GM18873 (cell line): Measurements from ENCODE around the gene RRP8.

ENCODE experiments used
- ATAC-seq: cut with Tn5 transposase; IDR thresholded peaks from one replicate; pipeline ENCODE4 v1.9.1; 2021; ENCODE audit warnings: mild to moderate bottlenecking, moderate library complexity, moderate number of reproducible peaks; ENCODE audit not compliant: unreplicated experiment, low FRiP score

Gene RRP8

DNA sequence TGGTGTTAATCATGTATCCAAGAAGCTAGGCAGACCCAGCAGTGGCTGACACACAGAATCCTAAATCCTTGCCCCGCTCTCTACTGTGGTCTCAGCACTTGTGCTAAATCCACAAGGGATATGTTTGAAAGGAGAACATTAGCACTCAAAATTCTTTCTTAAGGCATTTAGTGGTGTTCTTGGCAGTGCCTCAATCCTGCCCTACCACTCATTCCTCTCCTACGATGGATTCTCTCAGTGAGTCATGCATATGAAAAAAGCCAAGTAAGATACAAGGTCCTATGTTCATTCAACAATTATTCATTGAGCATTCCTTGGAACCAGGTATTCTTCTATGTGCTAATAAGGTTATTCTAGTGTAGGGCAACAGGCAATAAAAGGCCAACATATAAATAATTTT is 31.2 kb downstream of the RRP8 start:
- no peak for ATAC-seq

DNA sequence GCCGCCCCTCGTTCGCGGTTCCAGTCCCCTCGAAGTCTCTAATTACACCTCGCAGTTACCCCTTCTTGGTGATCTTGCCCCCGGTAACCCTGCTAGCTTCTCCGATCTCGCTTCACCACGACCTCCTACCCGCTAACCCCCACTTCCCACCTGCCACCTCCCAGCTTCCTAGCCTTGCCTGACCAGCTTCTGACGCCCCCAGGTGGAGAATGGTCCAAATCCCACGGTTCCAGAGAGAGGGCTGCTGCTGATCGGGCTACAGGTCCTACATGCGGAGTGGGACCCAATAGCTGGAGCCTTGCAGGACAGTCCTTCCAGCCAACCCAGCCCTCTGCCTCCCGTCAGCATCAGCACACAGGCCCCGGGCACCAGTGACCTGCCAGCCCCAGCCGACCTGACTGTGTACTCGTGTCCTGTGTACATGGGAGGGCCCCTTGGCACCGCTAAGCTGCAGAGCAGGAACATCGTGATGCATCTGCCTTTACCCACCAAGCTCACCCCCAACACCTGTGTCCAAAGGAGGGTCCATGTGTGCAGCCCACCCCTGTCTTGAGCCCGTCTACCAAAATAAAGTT is 31.9 kb downstream of the RRP8 start:
- no peak for ATAC-seq

DNA sequence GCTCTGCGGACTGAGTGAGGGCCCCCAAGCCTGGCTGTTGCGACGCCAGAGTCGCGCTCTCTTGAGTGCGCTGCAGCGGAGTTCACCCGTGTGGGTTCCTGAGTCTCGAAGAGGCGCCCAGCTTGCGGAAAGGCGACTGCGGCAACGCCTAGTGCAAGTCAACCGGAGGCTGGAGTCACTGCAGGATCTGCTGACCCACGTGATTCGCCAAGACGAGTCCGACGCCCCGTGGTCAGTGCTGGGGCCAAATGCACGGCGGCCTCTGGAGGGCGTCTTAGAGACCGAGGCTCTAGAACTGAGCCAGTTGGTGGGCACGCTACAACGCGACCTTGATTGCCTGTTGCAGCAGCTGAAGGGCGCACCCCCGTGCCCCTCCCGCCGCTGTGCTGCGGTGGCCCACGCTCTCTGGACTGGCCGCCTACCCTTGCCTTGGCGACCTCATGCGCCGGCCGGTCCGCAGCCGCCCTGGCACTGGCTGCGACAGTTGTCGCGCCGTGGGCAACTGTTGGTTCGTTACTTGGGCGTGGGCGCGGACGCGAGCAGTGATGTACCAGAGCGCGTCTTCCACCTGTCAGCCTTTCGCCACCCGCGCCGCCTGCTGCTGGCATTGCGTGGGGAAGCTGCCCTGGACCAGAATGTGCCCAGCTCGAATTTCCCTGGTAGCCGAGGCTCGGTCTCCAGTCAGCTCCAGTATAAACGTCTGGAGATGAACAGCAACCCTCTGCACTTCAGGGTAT is 32.6 kb downstream of the RRP8 start:
- no peak for ATAC-seq

DNA sequence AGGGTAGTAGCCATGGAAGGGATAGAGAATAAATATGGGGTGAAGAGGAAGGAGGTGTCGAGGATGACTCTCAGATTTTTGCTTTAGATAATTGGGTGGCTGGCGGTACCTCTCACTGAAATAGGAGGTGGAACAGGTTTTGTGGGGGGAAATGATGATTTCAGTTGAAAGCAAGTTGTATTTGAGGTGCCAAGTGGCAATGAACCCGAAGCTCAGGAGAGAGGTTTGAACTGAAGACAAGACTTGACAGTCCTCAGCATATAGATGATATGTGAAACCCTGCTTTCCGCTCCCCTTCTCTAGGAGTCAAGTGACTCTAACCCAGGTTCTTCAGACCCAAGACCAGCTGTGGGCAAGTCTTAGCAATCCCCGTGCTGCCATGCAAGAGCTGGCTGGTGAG is 33.7 kb downstream of the RRP8 start:
- ATAC-seq, result no peak

DNA sequence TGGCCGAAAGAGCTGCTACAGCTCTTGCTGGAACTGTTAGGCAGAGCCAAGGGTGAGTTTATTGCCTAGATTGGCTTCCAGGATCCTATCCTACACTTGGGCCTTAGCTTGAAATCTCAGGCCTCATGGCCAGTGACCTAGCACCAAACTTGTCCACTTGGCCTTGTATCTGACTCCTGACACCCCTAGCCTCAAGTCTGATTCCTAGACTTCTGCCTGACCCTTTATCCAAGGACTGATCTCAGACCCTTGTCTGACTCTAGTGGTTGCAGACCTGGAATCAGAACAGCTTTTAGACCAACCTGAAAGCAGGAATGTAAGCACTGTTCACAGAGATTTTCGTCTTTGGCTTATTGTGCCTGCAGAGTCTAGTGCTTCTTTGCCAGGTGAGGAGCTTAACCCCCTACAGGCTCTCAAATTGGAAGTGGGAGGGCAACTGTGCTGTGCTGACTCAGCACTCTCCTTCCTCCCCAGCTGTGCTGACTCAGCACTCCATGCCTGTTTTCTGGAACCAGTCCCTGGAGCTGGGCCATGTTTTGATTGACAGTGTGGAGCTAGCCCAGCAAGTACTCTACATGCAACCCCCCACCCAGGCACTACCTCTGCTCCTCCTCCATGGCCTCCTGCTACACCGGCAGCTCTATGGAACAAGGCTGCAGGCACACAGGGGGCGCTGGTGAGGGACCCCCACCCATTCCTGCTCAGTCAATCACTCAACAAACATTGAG is 35.1 kb downstream of the RRP8 start:
- ATAC-seq, result no peak

DNA sequence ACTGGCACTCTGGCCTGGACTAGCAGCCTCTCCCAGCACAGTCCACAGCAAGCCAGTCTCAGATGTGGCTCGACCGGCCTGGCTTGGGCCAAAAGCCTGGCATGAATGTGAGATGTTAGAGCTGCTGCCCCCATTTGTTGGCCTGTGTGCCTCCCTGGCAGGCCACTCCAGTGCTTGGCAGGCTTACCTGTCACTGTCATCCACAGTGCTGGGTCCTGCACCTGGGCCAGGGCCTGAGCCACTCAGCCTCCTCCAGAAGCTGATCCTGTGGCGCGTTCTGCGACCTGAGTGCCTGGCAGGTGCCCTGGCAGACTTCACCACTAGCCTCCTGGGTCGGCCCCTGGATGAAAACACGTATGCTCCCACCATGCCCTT is 36.1 kb downstream of the RRP8 start:
- no peak for ATAC-seq

DNA sequence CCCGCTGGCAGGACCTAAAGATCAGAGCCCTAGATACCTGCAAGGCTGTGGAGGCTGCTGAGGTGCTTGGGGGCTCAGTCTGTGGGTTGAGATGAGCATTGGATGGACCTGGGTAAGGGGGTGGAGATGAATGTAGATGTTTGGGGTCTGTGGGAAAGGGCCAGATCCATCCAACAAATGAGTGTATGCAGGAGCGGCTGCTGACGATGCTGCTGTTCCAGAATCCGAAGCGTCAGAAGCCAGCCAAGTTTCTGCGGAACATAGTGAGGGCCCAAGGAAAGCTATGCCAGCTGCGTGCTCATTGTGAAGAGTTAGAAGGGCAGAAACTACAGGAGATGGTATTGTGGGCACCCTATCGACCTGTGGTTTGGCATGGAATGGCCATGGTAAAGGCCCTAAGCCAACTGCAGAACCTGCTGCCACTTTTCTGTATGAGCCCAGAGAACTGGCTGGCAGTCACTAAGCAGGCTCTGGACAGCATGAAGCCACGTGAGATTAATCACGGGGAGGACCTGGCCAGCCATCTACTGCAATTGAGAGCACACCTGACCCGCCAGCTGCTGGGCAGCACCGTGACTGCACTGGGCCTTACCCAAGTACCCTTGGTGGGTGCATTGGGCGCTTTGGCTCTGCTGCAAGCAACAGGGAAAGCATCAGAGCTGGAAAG is 36.6 kb downstream of the RRP8 start:
- no peak for ATAC-seq

DNA sequence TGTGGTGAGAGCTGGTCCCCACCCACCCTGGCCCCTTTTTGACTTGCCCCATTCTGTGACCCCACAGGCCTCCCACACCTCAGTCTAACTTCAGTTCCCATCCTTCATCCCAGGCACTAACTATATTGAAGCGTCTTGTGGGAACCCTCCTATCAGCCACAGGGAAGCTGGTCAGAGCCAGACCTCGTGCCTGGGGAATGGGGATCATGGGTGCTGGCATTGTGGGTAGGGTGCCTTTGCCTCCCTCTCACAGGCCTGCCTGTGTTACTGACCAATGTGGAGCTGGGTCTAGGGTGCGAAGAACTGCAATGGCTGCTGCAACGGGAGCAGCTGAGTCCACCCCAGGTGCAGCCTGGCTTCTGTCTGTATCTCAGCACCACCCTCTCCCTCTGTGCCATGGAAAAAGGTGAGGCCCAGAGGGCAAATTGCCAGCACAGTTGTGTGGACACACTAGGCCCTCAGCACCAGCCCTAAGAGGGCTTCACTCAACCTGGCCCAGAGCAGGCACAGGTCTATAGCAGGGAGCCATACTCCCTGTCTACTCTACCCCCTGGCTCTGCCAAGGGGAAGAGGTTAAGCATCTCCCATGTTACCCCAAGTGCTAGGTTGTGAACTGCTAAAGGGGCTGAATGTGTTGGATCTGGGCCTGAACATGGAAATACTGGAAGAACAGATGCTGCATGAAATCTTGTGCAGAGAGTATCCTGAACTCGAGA is 37.3 kb downstream of the RRP8 start:
- no peak for ATAC-seq

DNA sequence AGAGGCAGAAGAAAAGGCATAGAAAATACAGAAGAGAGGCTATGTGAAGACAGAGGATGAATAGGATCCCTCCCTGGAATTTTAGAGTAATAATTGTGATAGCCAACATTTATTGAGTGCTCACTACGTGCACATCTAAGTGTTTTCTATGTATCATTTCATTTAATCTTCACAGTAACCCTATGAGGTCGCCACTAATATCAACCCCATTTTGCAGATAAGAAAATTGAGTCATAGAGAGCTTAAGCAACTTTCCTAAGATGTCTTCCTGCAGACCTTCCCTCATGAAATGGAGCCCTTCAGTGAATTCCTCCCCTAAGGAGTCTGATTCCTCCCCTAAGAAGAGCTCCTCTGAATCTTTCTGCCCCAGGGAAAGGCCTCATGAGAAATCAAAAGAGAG is 38.1 kb downstream of the RRP8 start:
- no peak for ATAC-seq

DNA sequence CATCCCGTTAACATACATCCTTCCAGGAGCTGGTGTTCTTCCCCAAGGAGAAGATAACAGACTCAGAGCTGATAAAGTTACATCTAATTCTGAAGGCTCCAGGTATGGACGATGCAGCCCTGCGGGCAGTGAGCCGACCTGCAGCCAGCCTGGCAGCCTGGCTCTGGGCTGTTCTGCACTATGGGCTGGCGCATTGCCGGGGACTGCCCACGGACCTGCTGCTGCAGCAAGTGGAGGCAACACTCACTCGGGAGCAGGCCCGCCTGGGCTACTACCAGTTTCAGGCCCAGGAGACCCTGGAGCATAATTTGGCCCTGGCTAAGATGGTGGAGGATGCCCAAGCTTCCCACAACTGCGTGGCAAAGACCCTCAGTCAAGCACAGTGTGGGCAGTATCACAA is 39.7 kb downstream of the RRP8 start:
- ATAC-seq, result no peak

DNA sequence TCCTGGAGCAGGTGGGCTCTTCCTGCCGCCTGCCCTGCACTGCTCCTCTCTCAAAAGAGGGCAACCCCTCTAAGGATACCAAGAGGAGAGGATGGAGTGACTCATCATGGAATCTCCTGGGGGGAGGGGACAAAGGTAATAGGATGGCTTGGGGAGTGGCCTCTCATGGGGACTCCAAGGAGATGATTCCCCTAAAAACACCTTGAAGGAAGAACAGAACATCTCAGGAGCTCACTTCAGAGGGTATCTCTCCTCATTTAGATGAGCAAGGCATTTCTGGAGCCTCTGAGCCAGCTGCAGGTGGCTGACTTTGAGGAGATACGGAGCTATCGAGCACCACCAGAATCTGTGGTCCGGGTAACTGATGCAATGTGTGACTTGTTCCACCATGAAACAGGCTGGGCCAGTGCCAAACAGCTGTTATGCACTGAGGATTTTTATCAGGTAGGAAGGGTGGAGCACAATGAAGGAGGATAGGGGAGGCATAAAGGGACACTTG is 40.2 kb downstream of the RRP8 start:
- ATAC-seq, result no peak

DNA sequence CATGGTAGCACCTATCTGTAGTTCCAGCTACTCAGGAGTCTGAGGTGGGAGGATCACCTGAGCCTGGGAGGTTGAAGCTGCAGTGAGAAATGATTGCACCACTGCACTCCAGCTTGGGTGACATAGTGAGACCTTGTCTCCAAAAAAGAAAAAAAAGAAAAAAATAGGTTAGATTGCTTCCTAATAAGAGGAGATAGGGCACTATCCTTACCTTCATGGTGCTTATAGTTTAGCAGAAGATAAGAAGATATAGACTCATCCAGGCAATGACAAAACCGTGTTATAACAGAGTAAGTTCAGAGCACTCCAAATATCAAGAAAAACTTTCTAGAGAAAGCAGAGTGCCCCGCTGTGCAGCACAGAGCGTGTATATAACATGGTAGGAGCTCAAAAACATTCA is 42.1 kb downstream of the RRP8 start:
- ATAC-seq, result no peak

DNA sequence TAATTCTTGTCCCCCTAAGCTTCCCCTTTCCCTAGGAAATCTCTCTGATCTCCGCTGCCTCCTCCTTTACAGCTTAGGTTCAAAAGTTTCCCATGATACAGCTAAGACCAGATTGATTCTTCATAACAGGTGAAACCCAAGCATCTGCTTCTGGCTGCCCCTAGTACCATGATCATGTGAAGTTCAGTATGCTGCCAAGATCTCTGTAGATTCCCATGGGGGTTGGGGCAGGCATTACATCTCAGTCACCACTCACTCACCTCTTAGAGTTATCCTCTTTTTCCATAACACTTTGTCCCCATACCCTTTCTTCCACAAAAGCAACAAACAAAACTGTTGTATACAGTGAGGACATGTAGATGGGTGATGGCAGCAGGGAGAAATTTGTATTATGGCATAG is 44.0 kb downstream of the RRP8 start:
- ATAC-seq, result no peak

DNA sequence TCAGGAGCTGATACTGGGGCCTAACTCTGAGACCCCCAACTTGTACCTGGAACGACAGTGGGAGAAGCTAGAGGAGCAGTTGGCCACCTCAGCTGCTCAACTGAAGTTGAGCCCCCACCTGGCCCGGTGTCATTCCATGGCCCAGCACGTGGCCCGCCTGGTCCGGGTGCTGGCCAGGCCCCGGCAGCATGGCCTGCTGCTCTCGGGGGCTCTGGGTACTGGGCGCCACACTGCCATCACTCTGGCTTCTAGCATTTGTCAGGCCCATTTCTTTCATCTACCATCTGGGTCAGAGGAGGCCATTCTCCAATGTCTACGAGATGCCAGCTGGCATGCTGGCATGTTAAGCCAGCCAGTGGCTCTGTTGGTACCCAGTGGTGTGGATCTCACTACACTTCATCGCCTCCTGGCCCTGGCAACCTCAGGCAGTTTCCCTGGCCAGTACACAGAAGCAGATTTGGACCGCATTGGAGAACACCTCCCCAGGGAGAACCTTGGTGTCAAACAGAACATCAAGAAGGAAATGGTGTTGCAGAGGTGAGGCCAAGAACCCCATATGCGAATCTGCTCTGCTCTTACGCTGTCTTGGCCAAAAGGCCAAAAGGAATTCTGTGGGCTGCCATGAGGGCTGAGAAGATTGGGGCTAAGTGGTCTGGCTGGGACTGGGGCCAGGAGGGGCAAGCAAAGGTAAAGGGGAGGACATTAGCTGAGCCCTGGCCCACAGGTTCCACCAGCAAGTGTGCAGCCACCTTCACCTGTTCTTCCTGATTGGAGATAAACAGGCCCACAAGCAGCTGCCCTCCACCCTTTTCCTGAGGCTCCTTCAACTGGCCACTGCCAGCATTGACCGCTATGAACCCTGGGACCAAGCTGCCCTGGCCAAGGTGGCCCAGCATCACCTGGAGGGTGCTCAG is 45.4 kb downstream of the RRP8 start:
- ATAC-seq, result no peak

DNA sequence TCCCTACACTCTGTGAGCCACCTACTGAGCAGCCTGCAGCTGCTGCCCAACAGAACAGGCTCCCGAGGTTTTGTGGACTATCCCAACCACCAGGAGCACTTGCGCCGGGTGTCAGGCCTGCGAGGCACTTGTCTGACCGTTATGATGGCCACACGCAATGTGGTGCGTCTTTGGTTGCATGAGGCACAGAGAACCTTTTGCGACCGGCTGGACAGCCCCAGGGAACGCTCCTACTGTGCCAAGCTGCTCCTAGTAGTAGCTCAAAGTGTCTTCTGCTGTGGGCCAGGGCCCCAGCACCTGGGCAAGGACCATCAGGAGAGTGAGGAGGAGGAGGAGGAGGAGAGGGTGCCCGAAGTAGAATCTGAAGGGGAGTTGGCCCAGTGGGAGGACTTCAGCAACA is 46.4 kb downstream of the RRP8 start:
- no peak for ATAC-seq

DNA sequence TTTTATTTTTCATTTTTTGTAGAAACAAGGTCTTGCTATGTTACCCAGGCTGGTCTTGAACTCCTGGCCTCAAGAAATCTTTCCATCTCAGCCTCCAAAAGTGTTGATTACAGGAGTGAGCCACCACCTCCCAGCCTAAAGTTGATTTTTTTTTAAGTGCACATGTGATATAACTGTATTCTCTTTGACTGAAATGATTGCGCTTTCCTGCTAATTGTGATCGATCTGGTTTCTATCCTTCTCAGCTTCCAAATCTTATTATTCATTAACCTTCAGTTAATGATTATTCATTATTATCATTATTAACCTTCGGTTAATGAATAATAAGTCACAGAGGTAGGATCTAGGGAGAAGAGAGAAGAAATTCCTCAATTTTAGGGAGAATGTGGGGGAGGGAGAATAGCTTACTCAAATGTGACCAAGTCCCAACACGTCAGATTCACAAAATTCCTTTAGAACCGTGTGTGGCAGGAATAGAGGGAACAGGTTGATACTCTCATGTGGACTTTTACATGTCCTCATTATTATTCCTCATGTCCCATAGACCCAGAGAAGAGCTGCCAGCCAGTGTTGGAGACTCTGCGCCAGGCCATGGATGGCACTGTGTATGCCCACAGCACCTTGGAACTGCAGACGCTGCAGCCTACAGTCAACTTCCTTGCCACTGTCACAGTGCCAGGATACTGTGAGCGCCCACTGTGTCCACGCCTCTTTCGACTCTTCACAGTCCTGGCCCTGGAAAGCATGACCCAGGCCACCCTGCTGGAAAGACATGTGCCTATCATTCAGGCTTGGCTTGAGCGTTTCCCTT is 47.1 kb downstream of the RRP8 start:
- no peak for ATAC-seq

DNA sequence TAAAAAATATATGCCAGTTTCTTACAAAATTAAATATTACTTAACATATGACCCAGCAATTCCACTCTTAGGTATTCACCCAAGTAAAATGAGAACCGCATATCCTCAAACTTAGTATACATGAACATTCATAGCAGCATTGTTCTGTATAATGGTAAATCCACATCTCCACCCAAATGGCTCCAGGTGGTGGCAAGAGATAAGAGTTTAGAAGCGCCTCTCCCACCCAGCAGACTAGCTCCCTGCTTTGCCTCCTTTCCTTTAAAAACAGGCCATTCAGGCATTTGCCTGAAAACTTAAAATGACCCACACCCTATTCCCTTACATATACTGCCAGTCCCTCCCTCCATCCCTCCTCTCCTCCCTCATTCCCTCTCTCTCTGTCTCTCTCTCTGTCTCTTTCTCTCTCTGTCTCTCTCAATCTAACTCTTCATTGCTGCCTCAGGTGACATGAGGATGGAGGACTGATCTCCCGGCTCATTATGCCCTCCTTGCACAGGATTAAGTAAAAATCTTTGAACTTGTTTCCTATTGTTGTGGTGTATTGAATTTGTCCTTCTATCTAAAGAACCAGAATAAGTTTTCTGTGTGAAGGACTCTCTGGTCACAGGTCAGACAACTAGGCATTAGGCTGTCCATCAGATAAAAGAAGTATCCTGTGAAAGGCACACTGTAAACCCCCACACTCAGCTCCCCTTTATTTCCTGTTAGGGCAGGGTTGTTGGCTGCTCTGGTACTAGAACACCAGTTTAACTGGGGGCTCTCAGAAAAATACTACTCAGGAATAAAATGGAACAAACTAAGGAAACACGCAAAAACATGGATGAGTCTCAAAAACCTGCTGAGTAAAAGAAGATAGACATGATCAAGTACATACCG is 48.3 kb downstream of the RRP8 start:
- ATAC-seq, result no peak

DNA sequence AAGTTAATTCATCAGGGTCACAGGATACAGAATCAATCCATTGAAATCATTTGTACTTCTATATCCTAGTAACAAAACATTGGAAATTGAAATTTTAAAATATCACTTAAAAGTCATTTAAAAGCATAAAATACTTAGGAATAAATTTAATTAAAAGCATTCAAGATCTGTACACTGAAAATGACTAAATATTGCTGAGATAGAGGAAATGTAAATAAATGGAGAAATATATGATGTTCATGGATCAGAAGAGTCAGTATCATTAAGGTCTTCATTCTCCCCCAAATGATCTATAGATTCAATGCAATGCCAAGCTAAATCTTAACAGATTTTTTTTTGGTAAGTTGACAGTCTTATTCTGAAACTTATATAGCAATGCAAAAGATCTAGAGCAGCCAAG is 49.8 kb downstream of the RRP8 start:
- no peak for ATAC-seq
